ACHN (cell line): ENCODE data around the gene EIF2AK2.

Experiments used
- DNase-seq: peaks from one replicate; pipeline ENCODE4 v3.0.0-alpha.2; 2015
- in situ Hi-C: cut with HindIII; loops from 2 replicates; pipeline ENCODE4 v1.10.0; 2017; ENCODE audit warnings: low sequenced_read_pairs, low pct_ligation_motif_present, low pct_unique_long_range_greater_than_20kb

Gene EIF2AK2

DNA sequence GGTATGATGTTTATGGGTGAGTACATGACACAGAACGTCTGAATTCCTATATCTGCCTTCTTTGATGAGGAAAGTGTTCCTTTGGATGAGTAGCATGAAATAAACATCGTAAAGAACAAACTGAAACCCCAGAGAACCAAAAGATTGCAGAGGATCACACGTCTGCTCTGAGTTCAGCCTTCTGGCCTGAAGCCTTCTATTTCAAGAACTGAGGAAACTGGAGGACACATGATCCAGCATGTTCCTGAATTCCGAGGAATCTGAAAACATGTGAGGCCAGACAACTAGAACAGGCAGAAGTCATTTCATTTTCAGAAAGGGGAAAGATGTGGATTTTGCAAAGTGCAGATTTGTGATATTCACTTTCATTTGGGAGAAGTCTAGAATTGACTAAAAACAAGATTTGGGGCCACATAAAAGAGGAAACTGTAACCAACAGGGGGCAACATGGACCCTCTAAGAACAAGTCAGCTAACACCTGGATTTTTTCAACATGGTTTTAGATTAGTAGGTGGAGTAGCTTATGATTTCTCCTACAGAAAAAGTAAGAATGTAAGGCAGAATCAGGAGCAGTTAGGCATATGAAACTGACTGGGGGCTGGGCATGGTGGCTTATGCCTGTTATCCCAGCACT is 23.3 kb upstream of the EIF2AK2 start:
- in situ Hi-C loops: no loop called here

DNA sequence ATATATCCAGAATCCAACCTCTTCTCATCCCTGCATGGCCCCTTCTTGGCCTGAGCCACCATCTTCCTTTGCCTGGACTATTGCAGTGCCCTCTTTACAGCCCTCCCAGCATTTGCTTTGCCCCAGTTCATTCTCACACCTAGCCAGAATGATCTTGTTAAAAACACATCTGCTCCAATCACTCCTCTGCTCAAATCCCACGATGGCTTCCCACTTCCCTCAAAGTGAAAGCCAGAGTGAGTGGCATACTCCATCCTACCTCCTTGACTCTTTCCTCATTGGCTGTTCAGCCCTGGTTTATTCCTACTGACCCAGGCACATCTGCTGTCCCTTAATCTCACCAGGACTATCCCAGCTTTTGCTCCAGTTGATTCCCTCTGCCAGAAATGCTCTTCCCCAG is 17.0 kb upstream of the EIF2AK2 start:
- in situ Hi-C loops: no loop called here

More for the DNA sequence above, 23.3 kb upstream of the EIF2AK2 start:
- DNase-seq: no peak

GRCh38 chr2:37171624-37171950 is 14.8 kb upstream of the EIF2AK2 start:
- in situ Hi-C loops: no loop called here
- no peak for DNase-seq

More for the DNA sequence above, 17.0 kb upstream of the EIF2AK2 start:
- no peak for DNase-seq

DNA sequence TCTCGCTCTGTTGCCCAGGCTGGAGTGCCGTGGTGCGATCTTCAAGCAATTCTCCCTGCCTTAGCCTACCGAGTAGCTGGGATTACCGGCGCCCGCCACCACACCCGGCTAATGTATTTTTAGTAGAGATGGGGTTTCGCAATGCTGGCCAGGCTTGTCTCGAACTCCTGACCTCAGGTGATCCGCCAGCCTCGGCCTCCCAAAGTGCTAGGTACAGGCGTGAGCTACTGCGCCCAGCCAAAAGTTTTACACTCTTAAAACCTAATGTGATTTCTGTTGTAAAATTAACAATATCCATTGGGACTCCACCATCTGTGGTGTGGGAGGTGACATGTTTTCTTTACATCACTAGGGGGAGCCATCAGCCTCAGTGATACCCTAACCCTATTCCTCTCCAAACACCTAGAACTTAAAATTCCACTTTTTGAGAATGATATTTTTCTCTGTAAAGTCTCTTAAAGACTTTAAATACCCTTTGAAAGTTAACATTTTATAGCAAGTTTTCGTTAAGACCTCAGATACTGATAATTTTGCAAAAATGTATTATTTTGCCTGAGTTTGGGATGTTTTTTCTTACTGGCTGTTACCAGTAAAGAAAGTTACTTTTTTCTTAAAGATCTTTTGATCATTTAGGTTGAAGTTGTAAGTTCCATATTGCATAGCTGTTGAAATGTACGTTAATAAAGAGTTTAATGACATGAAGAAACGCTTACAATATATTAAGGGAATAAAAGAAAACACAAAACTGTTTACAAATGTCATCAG is 11.6 kb upstream of the EIF2AK2 start:
- in situ Hi-C loops: no loop called here
- peak; percentile 64 for DNase-seq

DNA sequence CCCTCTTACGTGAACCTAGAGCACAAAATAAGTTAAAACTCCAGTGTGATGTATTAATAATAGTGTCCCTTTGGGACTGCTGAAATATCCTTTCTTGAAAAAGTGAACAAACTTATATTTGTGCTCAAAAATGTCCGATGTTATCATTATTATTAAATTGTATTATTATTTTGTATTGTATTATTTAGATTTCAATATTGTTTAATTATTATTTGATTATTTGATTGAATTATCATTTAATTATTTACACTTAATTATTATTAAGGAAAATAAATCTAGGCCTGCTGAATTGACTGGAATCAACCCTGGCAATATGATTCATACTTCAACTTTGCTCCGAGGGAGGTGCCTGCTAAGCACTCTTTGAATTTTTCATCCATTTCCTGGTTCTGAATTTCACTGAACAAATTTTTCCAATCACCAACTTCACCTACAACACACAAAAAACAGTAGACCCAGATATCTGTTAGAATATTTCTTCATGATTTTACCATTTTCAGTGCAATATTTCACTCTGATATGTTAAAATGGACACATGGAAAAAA is 10.9 kb upstream of the EIF2AK2 start:
- in situ Hi-C loops: no loop called here
- peak; percentile 14 for DNase-seq

DNA sequence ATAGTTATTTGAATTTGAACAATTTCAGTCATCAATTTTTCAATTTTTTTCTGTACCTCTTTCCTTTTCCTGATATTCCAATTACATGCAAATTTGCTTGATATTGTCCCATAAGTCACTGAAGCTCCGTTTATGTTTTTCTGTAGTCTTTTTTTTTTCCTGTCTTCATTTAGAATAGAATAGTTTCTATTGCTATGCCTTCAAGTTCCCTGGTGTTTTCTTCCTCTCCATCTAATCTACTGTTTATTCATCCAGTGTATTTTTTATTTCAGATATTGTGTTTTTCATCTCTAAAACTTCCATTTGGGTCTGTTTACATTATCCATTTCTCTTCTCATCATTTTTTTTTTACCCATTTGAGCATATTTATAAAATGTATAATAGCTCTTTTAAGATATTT is 8.0 kb upstream of the EIF2AK2 start:
- in situ Hi-C loops: no loop called here
- DNase-seq: no peak

DNA sequence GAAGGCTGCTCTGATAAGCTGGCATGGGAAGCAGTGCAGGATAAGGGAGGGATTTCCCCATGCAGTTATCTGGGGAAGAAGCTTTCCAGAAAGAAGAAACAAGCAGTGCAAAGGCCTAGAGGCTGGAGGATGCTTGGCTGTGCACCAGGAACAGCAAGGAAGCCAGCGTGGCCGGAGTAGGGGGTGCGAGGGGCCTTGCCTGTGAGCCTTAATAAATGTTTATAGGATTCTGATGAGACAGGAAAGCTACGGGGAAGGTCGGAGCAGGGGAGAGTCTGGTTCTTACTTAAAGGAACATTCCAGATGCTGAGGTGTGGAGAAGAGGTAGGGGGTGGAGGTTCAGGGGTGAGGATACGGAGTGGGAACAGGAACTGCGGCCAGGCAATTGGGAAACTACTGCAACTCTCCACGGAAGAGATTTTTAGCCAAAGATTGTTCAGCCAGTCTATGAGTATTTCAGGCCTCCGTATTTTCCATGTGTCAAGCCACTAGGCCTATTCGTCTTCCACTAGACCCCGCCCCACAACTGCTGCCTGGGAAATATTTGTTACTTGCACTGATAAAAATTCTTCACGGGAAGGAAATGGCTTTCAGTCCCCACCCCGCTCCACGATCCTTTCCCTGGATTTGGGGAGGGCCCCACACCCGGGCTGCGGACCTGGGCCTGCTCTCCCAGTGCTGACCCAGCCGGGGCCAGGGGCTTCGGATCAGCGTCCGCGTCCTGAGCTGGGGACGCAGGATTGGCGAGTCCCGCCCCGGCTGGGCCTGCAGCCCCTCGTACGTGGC is 516 bp downstream of the EIF2AK2 start:
- DNase-seq: peak; percentile 47
- in situ Hi-C loops: no loop called here

DNA sequence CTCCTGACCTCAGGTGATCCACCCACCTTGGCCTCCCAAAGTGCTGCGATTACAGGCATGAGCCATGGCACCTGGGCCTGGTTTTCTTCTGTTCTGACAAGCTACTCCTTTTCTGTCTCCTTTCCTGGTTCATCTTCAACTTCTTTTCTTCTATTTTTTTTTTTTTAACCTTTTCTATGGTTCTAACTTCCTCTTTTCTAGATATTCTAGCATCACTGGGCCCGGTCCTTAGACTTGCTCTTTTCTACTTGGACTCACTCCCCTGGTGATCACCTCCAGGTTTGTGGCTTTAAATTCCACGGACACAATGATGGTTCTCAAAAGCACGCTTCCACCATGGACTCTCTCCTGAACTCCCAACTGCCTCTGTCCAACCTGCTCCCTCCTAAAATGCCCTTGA is 2.0 kb downstream of the EIF2AK2 start:
- DNase-seq: no peak
- in situ Hi-C loops: no loop called here

GRCh38 chr2:37153224-37153623 is 3.6 kb downstream of the EIF2AK2 start:
- no peak for DNase-seq
- in situ Hi-C loops: no loop called here

GRCh38 chr2:37149626-37150322 is 7.0 kb downstream of the EIF2AK2 start:
- DNase-seq: no peak
- in situ Hi-C loops: no loop called here

- no peak for DNase-seq
- in situ Hi-C loops: no loop called here
Measured at GRCh38 chr2:37148325-37148724, 8.5 kb downstream of the EIF2AK2 start.

GRCh38 chr2:37146062-37146461 is 10.7 kb downstream of the EIF2AK2 start:
- in situ Hi-C loops: no loop called here

GRCh38 chr2:37143974-37144373 is 12.8 kb downstream of the EIF2AK2 start:
- in situ Hi-C loops: no loop called here

More at GRCh38 chr2:37146062-37146461, 10.7 kb downstream of the EIF2AK2 start:
- DNase-seq: no peak

GRCh38 chr2:37142546-37142945 is 14.2 kb downstream of the EIF2AK2 start:
- in situ Hi-C loops: no loop called here

More at GRCh38 chr2:37143974-37144373, 12.8 kb downstream of the EIF2AK2 start:
- DNase-seq: no peak

GRCh38 chr2:37132914-37133313 is 23.9 kb downstream of the EIF2AK2 start:
- in situ Hi-C loops: no loop called here
- DNase-seq: no peak

More at GRCh38 chr2:37142546-37142945, 14.2 kb downstream of the EIF2AK2 start:
- DNase-seq: no peak

GRCh38 chr2:37125416-37125815 is 31.4 kb downstream of the EIF2AK2 start:
- in situ Hi-C loops: no loop called here
- DNase-seq: no peak

DNA sequence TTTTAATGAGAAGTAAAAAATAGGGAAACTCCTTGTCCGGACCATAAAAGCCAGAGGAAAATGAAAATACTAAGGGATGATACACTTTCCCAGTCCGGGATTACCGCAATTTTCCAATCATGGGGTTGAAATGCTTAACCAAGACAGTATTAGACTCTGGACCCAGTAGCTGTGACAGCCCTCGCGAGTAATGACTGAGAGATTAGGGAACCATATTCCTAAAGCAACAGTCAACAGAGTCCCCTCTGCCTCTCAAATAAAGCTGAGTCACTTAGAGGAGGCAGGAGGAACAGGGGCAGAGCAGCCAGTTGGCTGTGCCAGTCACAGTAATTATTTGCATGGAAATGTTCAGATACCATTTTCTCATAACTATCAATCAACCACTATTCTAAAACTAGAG is 37.6 kb downstream of the EIF2AK2 start:
- no peak for DNase-seq
- in situ Hi-C loops: no loop called here

GRCh38 chr2:37117566-37117965 is 39.2 kb downstream of the EIF2AK2 start:
- no peak for DNase-seq
- in situ Hi-C loops: no loop called here

GRCh38 chr2:37111958-37112357 is 44.8 kb downstream of the EIF2AK2 start:
- DNase-seq: no peak
- in situ Hi-C loops: no loop called here
